Measurements from ENCODE around the gene PYCARD.

PYCARD gene

DNA sequence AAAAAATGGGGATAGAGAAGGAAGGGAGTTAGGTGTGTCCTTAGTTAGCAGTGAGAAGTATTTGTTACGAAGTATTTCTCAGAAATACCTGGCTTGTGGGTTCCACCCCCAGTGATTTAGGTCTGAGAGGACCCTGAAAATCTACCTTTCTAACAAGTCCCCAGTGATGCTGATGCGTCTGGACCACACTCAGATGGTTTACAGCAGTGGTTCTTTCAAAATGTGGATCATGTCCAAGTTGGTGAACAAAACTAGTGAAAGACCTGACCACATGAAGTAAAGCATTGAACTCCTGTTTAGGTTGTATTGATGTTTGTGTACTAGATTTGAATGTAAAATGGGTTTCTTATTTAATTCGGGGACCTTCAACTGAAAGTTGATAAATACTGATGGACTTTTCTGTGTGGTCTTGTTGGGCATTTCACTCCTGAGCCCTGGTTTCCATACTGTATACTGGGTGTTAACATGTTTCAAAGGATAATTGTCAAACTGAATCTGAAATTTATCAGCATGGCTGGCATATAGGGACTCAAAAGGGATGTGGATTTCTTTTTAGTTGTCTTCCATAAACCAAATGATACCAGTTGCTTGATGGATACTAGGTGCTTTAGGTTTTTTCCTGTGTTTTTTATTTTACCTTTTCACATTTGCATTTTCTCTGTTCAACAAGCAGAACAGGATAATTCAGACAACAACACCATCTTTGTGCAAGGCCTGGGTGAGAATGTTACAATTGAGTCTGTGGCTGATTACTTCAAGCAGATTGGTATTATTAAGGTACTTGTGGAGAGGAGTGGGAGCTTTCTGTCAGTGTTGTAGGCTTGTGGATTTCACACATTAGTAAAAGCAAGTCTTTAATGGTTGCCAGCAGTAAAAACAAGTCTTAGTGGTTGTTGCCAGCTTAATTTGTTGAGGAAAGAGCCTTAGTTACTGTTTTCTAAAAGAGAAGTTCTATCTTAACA is 13.8 kb downstream of the PYCARD start:
- TF ChIP-seq POLR2AphosphoS5 (IDR thresholded peaks at IDR 0.05; ENCODE audit: low read depth, low read length) (no peak), SIN3A (IDR thresholded peaks at IDR 0.05; ENCODE audit: borderline replicate concordance, insufficient read depth, low read length) (no peak), TAF1 (IDR thresholded peaks at IDR 0.05; ENCODE audit: borderline replicate concordance, insufficient read depth, low read length) (no peak), FOXP2 (optimal IDR thresholded peaks at IDR 0.05; ENCODE audit: borderline replicate concordance, extremely low read depth, extremely low read length, insufficient read depth) (no peak)
- TF ChIP-seq, protein P1, sequence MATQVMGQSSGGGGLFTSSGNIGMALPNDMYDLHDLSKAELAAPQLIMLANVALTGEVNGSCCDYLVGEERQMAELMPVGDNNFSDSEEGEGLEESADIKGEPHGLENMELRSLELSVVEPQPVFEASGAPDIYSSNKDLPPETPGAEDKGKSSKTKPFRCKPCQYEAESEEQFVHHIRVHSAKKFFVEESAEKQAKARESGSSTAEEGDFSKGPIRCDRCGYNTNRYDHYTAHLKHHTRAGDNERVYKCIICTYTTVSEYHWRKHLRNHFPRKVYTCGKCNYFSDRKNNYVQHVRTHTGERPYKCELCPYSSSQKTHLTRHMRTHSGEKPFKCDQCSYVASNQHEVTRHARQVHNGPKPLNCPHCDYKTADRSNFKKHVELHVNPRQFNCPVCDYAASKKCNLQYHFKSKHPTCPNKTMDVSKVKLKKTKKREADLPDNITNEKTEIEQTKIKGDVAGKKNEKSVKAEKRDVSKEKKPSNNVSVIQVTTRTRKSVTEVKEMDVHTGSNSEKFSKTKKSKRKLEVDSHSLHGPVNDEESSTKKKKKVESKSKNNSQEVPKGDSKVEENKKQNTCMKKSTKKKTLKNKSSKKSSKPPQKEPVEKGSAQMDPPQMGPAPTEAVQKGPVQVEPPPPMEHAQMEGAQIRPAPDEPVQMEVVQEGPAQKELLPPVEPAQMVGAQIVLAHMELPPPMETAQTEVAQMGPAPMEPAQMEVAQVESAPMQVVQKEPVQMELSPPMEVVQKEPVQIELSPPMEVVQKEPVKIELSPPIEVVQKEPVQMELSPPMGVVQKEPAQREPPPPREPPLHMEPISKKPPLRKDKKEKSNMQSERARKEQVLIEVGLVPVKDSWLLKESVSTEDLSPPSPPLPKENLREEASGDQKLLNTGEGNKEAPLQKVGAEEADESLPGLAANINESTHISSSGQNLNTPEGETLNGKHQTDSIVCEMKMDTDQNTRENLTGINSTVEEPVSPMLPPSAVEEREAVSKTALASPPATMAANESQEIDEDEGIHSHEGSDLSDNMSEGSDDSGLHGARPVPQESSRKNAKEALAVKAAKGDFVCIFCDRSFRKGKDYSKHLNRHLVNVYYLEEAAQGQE (IDR thresholded peaks at IDR 0.05; ENCODE audit: insufficient read depth in 1 of 2, low read depth in 2 of 2, low read length in 2 of 2), result no peak

DNA sequence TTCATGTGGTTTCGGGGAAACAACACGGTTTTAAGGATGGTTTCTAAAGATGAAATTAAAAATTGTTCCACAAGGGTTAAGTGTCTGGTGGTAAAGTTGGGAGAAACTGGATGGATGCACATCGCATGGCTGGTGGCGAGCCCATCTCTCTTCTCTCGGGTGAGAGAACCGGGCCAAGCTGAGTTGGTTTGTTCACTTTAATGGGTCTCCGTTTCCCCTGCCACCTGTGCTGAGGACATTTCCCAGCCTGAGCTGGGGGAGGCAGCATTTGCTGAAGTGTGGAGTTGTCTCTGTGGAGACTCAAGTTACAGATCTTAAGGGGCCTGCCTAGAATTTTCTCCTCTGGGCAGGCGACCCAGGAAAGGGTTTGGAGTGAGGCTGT is 14.8 kb downstream of the PYCARD start:
- peak; percentile 9; the same call in 1 of the 2 replicates for TF ChIP-seq POLR2AphosphoS5 (IDR thresholded peaks at IDR 0.05; ENCODE audit: low read depth, low read length)
- TF ChIP-seq SIN3A (IDR thresholded peaks at IDR 0.05; ENCODE audit: borderline replicate concordance, insufficient read depth, low read length), result no peak
- TF ChIP-seq, protein P1 (IDR thresholded peaks at IDR 0.05; ENCODE audit: insufficient read depth in 1 of 2, low read depth in 2 of 2, low read length in 2 of 2), result no peak

DNA sequence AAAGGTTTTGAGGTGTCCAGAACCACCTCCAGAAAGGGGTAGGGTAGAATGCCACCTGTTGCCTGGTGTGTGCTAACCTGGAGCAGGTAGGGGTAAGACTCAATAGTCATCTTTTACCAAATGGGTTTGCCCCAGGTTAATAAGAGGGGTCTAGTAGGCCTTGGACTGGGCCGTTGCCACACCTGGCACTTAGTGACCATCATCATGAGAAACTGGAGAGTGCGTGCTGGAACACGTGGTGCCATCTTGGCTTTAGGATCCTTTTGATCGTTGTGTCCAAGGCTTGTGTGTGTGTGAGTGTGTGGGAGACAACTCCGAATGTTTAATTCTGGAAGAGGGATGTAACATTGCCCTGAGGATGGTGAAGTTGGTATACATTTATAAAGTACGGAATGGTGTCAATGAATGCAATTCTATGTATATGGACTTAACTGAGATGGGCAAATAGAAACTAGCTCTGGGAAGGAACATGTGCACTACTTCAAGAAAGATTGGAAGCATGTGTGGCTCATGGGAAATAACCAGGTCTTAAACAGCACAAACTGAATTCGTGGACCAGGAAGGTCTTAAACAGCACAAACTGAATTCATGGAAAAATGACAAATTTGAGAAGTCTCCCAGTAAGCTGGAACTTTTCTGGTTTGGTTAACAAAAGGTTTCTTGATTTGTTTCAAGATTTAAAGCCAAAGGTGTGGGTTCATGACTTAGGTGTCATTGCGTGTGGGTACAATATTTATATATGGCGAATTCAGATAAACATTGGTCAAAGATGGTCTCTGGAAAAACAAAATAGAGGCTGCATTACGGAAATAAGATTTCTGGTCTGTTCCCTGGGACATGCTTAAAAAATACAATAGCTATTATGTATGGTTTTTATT is 15.4 kb downstream of the PYCARD start:
- TF ChIP-seq POLR2AphosphoS5 (IDR thresholded peaks at IDR 0.05; ENCODE audit: low read depth, low read length) (peak; percentile 12; the same call in 1 of the 2 replicates), SIN3A (IDR thresholded peaks at IDR 0.05; ENCODE audit: borderline replicate concordance, insufficient read depth, low read length) (no peak)

DNA sequence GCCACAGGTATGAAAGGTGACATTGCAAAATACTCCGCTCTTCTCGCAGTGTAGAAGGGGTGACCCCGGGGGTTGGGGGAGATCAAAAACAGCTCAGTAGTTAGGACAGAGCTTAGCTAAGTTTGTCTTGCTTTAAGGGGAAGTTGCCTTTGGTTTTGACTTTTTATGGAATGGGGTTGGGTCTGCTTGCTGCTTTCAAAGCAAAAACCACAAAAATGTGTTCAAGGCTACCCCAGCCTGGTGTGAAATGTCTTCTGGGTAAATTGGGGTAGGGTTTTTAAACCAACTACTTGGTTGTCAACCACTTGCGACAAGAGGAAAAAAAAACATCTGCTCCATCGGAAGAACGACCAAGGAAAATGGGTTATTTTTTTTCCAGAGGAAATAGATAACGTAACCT is 16.4 kb downstream of the PYCARD start:
- no peak for TF ChIP-seq TAF1 (IDR thresholded peaks at IDR 0.05; ENCODE audit: borderline replicate concordance, insufficient read depth, low read length)
- TF ChIP-seq POLR2AphosphoS5 (IDR thresholded peaks at IDR 0.05; ENCODE audit: low read depth, low read length), result no peak
- TF ChIP-seq, protein P1 (IDR thresholded peaks at IDR 0.05; ENCODE audit: insufficient read depth in 1 of 2, low read depth in 2 of 2, low read length in 2 of 2), result no peak
- TF ChIP-seq SIN3A (IDR thresholded peaks at IDR 0.05; ENCODE audit: borderline replicate concordance, insufficient read depth, low read length), result no peak

DNA sequence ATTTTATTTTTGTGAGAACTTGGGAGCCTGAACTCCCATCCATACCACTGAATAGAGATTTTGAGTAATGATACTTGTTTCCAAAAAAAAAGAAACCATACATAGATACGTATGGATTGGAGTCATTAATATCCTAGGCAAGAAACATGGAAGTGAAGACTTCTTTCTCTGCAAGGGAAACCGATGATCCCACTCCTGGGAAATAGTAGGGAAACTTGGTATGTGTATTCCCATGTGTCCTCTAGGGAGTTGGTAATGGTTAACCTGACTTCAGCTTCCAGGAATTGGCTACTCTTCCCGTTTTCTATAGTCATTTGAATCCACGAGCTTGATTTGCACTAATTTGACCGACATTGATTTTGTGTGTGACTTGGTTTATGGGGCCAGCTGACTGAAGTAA is 17.2 kb downstream of the PYCARD start:
- TF ChIP-seq, protein P1 (IDR thresholded peaks at IDR 0.05; ENCODE audit: insufficient read depth in 1 of 2, low read depth in 2 of 2, low read length in 2 of 2), result no peak
- TF ChIP-seq SIN3A (IDR thresholded peaks at IDR 0.05; ENCODE audit: borderline replicate concordance, insufficient read depth, low read length) (no peak), FOXP2 (optimal IDR thresholded peaks at IDR 0.05; ENCODE audit: borderline replicate concordance, extremely low read depth, extremely low read length, insufficient read depth) (no peak), POLR2AphosphoS5 (IDR thresholded peaks at IDR 0.05; ENCODE audit: low read depth, low read length) (no peak), TAF1 (IDR thresholded peaks at IDR 0.05; ENCODE audit: borderline replicate concordance, insufficient read depth, low read length) (no peak)
